Left ventricle myocardium inferior (tissue), 1 donor: ENCODE measurements around the gene ZIC1. TPM values are rescaled to one million over a fixed set of nuclear protein-coding genes. Genes with fewer than 3 reads are reported as not detected.

Experiments used
- DNase-seq: peaks from one replicate; pipeline ENCODE4 v3.0.0-alpha.2; 2020
- H3K27ac ChIP-seq: fragments of 200-600 bp; replicated peaks from 2 replicates; pipeline ENCODE4 v1.8.0; 2021
- H3K27me3 ChIP-seq: fragments of 200-600 bp; 2 replicates; pipeline ENCODE4 v1.8.0; 2021; ENCODE audit warnings: low read depth
- H3K36me3 ChIP-seq: fragments of 200-600 bp; 2 replicates; pipeline ENCODE4 v1.8.0; 2021
- H3K4me1 ChIP-seq: fragments of 200-600 bp; 2 replicates; pipeline ENCODE4 v1.8.0; 2021
- H3K4me3 ChIP-seq: fragments of 200-600 bp; 2 replicates; pipeline ENCODE4 v1.8.0; 2021; ENCODE audit warnings: mild to moderate bottlenecking, moderate library complexity
- H3K9me3 ChIP-seq: fragments of 200-600 bp; replicated peaks from 2 replicates; pipeline ENCODE4 v1.8.0; 2021
- intact Hi-C: fragments of 100-400 bp; cut with micrococcal nuclease; formaldehyde crosslinking; loops from one replicate; pipeline ENCODE4 v1.11.0; 2022
- total RNA-seq: library from RNA; stranded (reverse); fragmentation: NEBNext Ultra II Directional; extraction: Animal tissue kit (Norgen Biotek cat#: 25700); gene quantifications from one replicate; pipeline ENCODE4 v1.2.1, GENCODE V29; 2021
- TF ChIP-seq, protein P1 (sequence below): fragments of 200-600 bp; IDR thresholded peaks from 2 replicates; pipeline ENCODE4 v1.8.0; 2021; ENCODE audit warnings: antibody characterized with exemption, mild to moderate bottlenecking, borderline replicate concordance
- donor health status: DM: no; HTN: yes; CAD: no; lungs with severe emphysema.

Gene ZIC1
- total RNA-seq, 1 donor from 2014 or later: not detected

DNA sequence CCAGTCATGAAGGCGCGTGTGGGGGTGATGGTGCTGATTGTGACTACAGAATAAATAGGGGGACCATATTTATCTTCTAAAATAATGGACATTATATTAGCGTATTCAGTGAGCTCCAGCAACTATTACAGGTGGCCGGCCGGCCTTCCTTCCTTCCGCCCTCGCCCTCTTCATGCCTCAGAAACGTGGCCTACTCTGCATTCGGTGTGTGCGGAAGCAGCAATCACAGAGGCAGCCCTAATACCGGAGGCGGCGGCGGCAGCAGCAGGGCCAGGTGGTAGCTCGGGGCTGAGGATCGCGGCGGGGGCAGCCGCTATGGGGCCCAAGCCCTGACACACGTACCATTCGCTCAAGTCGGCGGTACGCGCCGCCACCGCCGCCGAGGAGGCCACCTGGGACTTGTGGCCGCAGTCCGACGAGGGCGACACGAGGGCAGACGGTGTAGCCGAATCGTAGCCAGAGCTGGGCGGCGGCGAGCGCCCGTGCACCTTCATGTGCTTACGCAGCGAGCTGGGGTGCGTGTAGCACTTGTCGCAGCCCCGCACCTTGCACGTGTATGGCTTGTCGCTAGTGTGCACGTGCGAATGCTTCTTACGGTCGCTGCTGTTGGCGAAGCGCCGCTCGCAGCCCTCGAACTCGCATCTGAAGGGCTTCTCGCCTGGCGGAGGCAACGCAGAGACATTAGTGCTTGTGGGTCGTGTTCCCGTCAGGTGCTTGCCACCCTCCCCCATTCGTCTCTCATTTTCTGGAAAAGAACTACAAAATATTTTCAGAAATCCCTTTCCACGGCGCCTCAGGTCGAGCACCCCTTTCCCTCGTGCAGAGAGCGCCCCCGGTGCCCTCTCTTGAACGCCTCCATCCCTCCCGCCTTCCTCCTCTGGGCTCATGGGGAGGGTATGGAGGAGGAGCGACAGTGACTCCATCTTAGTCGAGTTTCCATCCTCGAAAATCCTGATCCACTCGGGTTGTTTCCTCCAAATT lies 18.3 kb upstream of the ZIC1 start:
- intact Hi-C loops: no loop called here
- Histone ChIP-seq H3K27me3 (peaks cover 100% of the 10 kb centered on the region), H3K4me1 (peaks cover 35% of the 10 kb centered on the region), H3K9me3 (no peaks in the 10 kb centered on the region), H3K27ac (no peak overlapping the region), H3K36me3 (no peaks in the 10 kb centered on the region), H3K4me3 (no peak overlapping the region)
- no peak for DNase-seq
- TF ChIP-seq, protein P1, sequence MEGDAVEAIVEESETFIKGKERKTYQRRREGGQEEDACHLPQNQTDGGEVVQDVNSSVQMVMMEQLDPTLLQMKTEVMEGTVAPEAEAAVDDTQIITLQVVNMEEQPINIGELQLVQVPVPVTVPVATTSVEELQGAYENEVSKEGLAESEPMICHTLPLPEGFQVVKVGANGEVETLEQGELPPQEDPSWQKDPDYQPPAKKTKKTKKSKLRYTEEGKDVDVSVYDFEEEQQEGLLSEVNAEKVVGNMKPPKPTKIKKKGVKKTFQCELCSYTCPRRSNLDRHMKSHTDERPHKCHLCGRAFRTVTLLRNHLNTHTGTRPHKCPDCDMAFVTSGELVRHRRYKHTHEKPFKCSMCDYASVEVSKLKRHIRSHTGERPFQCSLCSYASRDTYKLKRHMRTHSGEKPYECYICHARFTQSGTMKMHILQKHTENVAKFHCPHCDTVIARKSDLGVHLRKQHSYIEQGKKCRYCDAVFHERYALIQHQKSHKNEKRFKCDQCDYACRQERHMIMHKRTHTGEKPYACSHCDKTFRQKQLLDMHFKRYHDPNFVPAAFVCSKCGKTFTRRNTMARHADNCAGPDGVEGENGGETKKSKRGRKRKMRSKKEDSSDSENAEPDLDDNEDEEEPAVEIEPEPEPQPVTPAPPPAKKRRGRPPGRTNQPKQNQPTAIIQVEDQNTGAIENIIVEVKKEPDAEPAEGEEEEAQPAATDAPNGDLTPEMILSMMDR: no peak

DNA sequence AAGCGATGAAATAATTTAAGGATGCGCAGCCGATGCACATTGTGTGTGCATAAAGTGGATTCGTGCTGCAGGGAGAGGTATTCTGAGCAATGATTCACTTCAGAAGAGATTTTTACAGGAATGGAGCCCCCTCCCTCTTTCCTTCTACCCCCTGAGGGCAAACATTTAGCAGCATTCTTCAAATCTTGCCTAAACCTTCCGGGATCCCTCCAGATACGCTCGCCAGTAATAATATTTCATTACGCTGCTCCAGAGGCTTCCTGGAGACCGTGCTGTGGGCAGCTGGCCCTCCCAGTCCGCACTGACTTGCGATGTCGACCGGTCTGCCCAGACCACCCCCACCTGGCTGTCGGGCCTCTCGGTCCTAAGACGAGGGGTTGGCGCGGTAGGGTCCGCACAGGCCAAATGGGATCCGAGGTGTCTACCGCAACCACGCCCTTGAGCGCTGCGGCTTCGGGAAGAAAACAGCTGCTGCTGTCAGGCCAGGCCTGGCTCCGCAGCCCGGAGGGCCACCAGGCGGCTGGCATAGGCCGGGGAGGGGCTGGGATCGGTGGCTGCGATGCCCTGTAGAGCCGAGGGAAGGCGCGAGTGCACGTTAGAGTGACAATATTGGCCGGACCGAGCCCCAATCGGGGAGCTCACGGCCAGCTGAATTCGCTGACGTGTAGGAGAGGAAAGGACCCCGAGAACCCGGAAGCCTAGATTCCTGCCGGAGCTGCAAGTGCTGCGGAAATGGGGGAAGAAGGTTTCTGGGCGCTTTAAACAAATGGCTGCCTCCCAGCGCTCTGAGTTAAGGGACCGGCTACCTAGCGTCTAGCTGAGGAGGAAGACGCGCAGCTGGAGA lies 17.2 kb upstream of the ZIC1 start:
- peaks cover 39% of the 10 kb centered on the region for H3K4me1 ChIP-seq
- no peaks in the 10 kb centered on the region for H3K36me3 ChIP-seq
- H3K27me3 ChIP-seq: peaks cover 100% of the 10 kb centered on the region
- peak overlapping the region; percentile 60 for H3K4me3 ChIP-seq
- no peak for DNase-seq
- TF ChIP-seq, protein P1: no peak
- no peak overlapping the region for H3K27ac ChIP-seq
- intact Hi-C loops: no loop called here
- no peaks in the 10 kb centered on the region for H3K9me3 ChIP-seq

- intact Hi-C loops: no loop called here
- H3K36me3 ChIP-seq: no peaks in the 10 kb centered on the region
- H3K9me3 ChIP-seq: no peaks in the 10 kb centered on the region
- peaks cover 44% of the 10 kb centered on the region for H3K4me1 ChIP-seq
- DNase-seq: no peak
- TF ChIP-seq, protein P1: no peak
- H3K27ac ChIP-seq: no peak overlapping the region
- H3K27me3 ChIP-seq: peaks cover 100% of the 10 kb centered on the region
- peak overlapping the region; percentile 60 for H3K4me3 ChIP-seq
Measured at GRCh38 chr3:147392625-147392946, 16.6 kb upstream of the ZIC1 start.

GRCh38 chr3:147393261-147393942 lies 15.8 kb upstream of the ZIC1 start:
- Histone ChIP-seq H3K27ac (no peak overlapping the region), H3K4me3 (peak overlapping the region; percentile 60), H3K36me3 (no peaks in the 10 kb centered on the region), H3K27me3 (peaks cover 100% of the 10 kb centered on the region), H3K9me3 (no peaks in the 10 kb centered on the region), H3K4me1 (peaks cover 50% of the 10 kb centered on the region)
- DNase-seq: no peak
- TF ChIP-seq, protein P1: no peak
- intact Hi-C loops: no loop called here
